AG08395 (cell line): Measurements from ENCODE around the gene RASA2.
A peak's percentile ranks its signal among the peaks of the same experiment; 100 is the strongest.

Experiments used
- DNase-seq: peaks from one replicate; pipeline ENCODE4 v3.0.0; 2012; ENCODE audit warnings: mixed read lengths, low spot score

The RASA2 gene, protein sequence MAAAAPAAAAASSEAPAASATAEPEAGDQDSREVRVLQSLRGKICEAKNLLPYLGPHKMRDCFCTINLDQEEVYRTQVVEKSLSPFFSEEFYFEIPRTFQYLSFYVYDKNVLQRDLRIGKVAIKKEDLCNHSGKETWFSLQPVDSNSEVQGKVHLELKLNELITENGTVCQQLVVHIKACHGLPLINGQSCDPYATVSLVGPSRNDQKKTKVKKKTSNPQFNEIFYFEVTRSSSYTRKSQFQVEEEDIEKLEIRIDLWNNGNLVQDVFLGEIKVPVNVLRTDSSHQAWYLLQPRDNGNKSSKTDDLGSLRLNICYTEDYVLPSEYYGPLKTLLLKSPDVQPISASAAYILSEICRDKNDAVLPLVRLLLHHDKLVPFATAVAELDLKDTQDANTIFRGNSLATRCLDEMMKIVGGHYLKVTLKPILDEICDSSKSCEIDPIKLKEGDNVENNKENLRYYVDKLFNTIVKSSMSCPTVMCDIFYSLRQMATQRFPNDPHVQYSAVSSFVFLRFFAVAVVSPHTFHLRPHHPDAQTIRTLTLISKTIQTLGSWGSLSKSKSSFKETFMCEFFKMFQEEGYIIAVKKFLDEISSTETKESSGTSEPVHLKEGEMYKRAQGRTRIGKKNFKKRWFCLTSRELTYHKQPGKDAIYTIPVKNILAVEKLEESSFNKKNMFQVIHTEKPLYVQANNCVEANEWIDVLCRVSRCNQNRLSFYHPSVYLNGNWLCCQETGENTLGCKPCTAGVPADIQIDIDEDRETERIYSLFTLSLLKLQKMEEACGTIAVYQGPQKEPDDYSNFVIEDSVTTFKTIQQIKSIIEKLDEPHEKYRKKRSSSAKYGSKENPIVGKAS

DNA sequence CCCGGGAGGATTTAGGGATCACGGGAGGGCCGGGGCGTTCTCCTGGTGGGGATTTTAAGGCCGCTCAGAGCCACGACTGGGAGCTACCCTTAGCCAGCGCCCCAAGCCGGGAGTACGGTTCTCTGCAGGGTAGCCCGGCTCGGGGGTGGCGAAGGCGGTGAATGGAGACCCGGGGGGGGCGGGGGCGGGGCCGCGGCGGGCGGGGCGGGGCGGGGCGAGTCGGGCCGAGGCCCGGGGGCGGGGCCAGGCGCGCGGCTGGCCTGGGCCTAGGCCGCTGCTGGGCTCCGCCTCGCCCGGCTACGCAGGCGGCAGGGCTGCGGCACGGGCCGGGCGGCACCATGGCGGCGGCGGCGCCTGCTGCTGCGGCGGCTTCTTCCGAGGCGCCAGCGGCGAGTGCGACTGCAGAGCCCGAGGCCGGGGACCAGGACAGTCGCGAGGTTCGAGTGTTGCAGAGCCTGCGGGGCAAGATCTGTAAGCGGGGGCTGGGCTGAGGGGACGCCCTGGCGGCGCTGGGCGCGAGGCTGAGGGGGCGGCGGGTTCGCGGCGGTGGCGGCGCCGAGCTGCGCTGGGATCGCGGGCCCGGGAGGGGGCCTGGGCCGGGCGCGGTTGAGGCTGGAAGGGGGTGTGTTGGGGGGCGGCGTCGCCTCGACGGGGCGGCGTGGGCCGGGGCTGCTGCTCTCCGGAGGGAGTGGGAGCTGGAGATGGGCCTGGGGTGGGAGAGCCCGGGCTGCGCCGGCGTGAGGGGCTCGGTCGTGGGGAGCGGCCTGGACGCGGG, at the start of gene RASA2:
TSS of gene RASA2 (plus strand) at position 282 of the 775 bp plus-strand sequence. CDS start at position 339, 57 bp downstream.
- peak; percentile 90 for DNase-seq

DNA sequence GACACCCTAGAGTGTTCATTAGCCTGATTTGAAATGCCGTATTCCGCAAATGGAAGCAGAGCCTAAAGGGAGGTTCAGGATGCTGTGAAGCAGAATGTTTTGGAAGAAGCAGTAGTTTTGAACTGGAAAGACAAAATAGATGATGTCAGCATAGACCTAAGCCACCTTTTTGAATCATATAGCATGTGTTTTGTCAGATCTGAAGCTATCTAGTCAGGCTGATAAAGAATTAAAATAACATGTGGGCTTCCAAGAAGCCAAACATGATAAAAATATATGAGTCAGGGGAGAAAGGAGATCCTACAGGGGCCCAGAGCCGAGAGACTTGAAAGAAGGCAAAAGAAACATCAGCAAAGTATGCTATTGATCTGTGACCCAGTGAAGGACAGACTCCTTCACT, 47.2 kb upstream of the RASA2 start:
- no peak for DNase-seq

DNA sequence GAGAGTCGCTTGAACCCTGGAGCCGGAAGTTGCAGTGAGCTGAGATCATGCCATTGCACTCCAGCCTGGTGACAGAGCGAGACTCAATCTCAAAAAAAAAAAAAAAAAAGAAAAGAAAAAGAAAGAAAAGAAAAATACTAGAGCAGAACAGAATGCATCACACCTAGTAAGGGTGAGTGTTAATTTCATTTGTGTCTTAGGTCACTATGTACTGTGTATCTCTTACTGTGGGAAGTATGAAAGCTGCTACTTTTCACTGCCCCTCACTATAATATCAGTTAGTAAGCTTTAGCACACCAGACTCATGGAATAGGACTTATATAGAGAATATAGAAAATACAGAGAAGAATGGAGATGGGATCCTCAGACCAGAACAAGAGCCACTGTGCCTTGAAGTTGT, 45.9 kb upstream of the RASA2 start:
- no peak for DNase-seq

DNA sequence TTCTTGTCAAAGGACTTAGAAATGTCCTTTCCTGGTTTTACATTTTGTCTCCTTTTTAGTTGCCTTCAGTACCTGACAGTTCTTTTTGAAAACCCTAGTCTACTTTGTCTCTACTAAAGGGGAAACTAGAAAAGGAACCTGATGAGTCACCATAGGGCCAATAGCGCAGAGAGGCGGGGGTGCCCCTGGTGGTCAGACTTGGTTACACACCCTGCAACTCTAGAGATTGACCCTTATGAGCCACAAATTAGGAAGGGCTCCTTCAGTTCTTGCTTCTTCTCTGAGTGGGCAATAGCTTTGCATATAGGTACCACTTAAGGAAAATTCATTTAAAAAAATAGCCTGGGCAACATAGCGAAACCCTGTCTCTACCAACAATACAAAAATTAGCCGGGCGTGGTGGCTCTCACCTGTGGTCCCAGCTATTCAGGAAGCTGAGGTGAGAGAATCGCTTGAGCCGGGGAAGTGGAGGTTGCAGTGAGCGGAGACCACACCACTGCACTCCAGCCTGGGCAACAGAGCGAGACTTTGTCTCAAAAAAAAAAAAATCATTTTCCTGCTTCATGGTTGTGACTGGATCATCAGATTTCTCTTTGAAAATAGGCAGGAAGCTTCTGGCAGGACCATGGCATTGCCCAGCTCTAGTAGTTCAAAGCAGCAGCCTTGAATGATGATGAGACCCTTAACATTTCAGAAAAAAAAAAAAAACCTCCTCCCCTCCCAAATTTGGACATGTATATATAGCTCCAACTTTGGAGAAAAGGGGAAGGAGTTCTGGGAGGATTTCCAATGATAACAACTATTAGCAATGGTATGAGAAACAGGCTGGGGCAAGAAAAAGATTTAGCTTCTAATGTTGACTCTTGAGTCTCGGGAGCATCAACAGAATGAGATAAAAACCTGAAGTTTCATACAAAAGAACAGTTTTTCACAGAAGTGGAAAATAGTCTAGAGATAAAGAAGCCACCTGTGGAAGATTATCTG, 45.2 kb upstream of the RASA2 start:
- peak; percentile 83 for DNase-seq

DNA sequence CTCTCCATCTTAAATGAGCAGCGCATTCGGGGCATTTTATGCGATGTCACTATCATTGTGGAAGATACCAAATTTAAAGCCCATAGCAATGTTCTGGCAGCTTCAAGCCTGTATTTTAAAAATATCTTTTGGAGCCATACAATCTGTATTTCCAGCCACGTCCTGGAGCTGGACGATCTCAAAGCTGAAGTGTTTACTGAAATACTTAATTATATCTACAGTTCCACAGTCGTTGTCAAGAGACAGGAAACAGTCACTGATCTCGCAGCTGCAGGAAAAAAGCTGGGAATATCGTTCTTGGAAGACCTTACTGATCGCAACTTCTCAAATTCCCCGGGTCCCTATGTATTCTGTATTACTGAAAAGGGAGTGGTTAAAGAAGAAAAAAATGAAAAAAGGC, 44.4 kb upstream of the RASA2 start:
- no peak for DNase-seq

- no peak for DNase-seq
Observed at GRCh38 chr3:141442914-141443313, 43.9 kb upstream of the RASA2 start.

DNA sequence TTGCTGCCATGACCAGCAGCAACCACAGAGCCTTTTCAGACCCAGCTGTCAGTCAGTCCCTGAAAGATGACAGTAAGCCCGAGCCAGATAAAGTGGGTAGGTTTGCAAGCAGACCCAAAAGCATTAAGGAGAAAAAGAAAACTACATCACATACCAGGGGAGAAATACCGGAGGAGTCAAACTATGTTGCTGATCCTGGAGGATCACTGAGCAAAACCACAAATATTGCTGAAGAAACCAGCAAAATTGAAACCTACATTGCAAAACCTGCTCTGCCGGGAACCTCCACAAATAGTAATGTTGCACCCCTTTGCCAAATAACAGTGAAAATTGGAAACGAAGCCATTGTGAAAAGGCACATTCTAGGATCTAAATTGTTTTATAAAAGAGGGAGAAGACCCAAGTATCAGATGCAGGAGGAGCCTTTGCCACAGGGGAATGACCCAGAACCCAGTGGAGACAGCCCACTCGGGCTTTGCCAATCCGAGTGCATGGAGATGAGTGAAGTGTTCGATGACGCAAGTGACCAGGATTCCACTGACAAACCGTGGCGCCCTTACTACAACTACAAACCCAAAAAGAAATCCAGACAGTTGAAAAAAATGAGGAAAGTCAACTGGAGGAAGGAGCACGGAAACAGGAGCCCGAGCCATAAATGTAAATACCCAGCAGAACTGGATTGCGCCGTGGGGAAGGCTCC, 42.1 kb upstream of the RASA2 start:
- no peak for DNase-seq

- no peak for DNase-seq
Observed at GRCh38 chr3:141445990-141446389, 40.8 kb upstream of the RASA2 start.

- no peak for DNase-seq
Observed at GRCh38 chr3:141446737-141447136, 40.1 kb upstream of the RASA2 start.

GRCh38 chr3:141447383-141447782, 39.4 kb upstream of the RASA2 start:
- no peak for DNase-seq

- DNase-seq = peak; percentile 45
Observed at GRCh38 chr3:141448606-141449220, 38.1 kb upstream of the RASA2 start.

DNA sequence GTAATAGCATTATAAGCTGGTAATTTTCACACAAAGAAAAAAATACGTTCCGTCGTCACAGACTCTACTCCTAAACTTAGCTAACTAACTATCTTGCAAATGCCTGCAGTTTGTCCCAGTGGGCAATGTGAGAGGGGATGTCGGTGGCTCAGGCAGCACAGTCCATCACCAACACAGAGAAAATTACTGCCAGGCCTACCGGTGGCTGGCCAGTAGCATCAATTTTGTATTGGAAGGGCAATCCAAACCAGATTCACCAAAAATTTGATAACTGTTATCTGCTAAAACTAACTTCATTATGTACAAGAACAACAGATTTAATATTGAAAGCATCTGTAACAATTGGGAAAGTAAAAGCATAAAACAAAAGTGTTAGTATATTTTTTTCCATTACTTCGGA, 37.4 kb upstream of the RASA2 start:
- DNase-seq = no peak

DNA sequence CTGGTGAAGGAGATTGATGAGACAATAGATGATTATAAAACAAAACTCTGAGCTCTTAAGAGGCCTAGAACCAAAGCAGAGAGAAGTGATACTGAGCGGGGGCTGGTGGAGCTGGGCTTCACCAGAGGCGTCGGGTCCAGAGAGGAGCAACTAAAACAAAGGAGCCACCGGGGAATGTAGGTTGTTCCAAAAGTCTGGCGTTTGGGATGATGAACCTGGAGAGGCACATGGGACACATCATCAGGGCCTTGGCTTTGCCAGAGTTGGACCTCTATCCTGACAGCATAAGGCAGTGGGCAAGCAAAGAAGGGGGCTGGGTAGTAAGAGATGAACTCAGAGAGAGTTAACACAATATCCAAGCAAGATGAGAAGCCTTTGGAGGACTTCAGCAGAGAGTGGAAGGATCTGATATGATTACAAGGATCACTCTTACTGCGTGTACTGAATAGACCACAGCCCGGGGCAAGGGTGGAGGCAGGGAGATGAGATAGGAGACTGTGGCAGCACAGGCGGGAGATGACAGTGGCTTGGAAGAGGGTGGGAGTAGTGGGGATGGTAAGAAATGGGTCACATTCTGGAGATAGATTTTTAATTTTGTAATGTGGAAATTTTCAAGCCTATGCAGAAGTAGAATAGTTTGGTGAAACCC, 36.0 kb upstream of the RASA2 start:
- DNase-seq = no peak

GRCh38 chr3:141452045-141452444, 34.8 kb upstream of the RASA2 start:
- DNase-seq = peak; percentile 64

- no peak for DNase-seq
Observed at GRCh38 chr3:141452773-141453172, 34.1 kb upstream of the RASA2 start.

DNA sequence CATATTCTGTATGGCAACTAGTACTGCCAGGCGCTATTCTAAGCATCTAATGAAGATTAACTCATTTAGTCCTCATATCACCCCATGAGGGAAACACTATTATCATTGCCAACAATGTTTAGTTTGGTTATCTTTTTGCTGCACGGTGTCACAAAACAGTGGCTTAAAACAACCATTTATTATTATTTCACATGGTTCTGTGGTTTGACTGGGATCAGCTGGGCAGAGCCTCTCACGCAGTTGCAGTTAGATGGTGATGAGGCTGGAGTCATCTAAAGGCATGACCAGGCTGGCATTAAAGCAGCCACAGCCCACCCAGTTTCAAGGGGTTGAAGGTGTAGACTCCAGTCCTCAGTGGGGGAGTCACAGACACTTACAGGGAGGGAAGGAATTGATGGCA, 32.8 kb upstream of the RASA2 start:
- no peak for DNase-seq

DNA sequence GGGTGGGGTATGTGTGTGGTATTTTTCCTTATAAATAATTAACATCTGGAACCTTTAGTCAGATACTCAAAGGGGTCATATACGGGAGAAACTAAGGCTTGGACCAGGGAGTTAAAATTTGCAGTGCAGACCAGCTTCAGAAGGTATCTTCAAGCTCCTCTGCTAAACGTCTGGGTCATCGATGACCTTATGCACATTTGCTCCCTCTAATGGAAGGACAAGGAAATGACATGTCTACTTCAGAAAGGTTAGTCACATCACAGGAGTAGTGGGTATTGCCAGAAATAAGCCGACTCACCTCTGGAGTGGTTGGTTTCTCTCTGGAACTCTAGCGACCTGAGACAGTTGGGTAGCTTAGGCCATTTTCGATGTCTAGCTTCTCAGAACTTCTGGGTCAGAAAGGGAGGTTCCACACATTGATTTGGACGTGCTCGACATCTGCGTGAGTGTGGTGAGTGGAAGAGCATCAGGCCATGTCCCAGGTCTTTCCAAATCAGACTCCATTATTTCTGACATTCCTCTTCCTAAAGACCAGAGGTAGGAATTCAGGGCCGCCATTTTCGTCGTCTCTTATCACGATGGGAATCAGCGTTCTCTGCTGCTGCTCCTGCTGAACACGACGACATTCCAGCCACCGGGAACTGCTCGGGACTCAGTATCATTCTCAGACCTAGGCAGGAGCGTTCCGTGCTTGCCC, 31.8 kb upstream of the RASA2 start:
- DNase-seq = peak; percentile 85

DNA sequence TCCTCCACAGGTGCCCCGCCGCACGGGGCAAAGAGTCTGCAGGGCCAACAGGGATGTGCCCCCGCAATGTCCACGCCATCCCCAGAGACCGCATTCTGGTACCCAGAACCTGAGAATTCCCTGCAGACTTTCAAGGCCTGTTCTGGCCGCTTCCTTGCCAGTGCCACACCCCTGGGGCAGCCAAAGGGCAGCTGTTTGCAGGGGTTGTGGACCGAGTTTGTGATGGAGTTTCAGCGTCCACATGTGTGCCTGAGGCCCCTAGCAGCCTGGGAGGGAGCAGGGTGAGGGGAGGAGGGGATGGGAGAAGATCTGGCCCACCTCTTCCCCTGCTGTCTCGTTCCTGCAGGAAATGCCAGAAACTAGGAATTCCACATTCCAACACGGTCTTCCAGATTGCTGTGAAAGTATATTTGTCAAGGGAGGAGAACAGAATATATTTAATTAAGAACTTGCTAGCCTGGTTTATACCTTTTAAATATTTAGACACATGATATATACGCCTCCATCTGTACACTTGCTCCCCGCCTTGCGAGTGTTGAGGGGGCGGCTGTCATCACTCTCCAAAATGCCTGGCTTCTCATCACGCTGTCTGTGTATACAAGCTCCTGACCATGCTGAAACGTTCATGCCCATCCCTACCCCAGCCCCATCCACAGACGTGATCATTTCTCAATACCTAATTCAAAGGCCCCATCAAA, 31.1 kb upstream of the RASA2 start:
- no peak for DNase-seq
